ENCODE data around the gene PASK.

DNA sequence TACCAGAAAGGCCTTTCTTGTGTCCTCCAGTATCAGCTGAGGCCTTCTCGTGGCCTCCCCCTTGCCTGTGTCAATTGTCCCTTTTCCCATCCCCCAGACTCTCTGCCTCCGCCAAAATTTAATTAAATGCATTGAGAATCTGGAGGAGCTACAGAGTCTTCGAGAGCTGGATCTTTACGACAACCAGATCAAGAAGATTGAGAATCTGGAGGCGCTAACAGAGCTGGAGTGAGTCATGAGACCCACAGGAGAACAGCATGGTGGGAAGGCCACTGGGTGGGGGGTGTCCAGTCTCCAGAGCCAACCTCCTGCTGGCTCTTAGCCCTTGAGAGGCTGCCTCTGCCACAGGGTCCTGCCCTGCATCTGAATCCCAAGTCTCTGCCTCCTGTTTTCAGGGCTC, 9.8 kb upstream of the PASK start:
- TF ChIP-seq CTCF (conservative IDR thresholded peaks at IDR 0.05 in 1 of 2, IDR thresholded peaks at IDR 0.05 in 1 of 2; ENCODE audit: low read depth in 1 of 2, low read length in 2 of 2) (no peak), EZH2 (IDR thresholded peaks at IDR 0.05; ENCODE audit: low read length, missing control alignments) (no peak)
